GM12892 (cell line): ENCODE data around the gene GOLM1.

ENCODE experiments used
- POLR2A ChIP-seq: IDR thresholded peaks from 2 replicates; pipeline ENCODE4 v1.6.1; 2011; ENCODE audit warnings: low read depth, low read length, control low read depth
- POLR2AphosphoS5 ChIP-seq: IDR thresholded peaks from 2 replicates; pipeline ENCODE4 v1.6.1; 2011; ENCODE audit warnings: low read depth, low read length, control low read depth
- TAF1 ChIP-seq: IDR thresholded peaks from 2 replicates; pipeline ENCODE4 v1.6.1; 2011; ENCODE audit warnings: low read depth, mild to moderate bottlenecking, control low read depth, low read length, borderline replicate concordance

DNA sequence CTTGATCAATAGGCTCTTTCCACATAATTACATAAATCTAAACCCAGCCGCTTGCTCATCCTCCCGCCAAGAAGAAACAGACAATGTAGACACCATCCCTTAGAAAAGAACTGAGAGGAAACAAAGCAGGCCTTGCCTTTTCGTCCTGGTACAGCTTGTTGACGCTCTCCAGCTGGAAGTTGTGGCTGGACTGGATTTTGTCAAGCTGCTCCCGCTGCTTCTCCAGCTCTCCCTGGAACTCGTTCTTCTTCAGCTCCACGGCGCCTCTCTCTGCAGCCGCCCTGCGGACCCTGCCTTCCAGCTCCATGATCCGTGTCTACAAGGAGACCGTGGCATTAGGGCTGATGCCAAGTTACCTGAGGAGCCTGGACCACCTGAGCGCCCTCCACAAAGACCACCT lies 22.1 kb downstream of the GOLM1 start:
- no peak for TF ChIP-seq TAF1
- TF ChIP-seq POLR2A = no peak
- TF ChIP-seq POLR2AphosphoS5 = no peak
